ENCODE results near the gene IL4R.

DNA sequence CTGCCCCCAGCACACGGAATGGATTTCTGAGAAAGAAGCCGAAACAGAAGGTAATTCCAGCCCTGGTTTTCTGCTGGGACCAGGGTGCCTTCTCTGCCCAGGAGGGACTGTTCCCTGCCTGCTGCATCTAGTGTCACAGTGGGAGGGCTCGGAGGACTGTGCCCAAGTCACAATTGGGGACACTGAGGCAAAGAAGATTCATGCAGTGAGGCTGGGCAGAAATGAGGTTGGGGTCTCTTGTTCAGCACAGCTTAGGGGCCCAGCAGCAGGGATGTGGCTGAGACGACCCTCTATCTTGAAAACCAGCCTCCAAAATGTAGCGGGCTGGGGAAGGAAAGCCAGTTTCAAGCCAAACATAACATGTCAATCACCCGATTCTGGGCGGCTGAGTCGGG is 88.8 kb downstream of the IL4R start:
- TF ChIP-seq POLR2A (IDR thresholded peaks at IDR 0.05) (no peak), EP300 (IDR thresholded peaks at IDR 0.05) (no peak)
